Mesenchymal stem cell (in vitro differentiated cells and primary cell): Measurements from ENCODE around the gene TBC1D22A.

Experiments used
- DNase-seq: peaks from one replicate; pipeline ENCODE4 v3.0.0-alpha.2; 2013
- H2AFZ ChIP-seq: one replicate; pipeline ENCODE4 v1.6.1; 2013; ENCODE audit warnings: low read depth, mild to moderate bottlenecking, control low read depth, inconsistent platforms, low read length, moderate library complexity
- H2AK5ac ChIP-seq: 2 replicates; pipeline ENCODE4 v1.6.1; 2013; ENCODE audit warnings: low read length, moderate library complexity, mild to moderate bottlenecking, inconsistent platforms; ENCODE audit not compliant: severe bottlenecking
- H2BK120ac ChIP-seq: one replicate; pipeline ENCODE4 v1.6.1; 2013; ENCODE audit warnings: low read depth, mild to moderate bottlenecking, inconsistent platforms, low read length, moderate library complexity
- H2BK12ac ChIP-seq, 2 experiments: one replicate each; pipeline ENCODE4 v1.6.1; 2013; ENCODE audit warnings: inconsistent platforms in 2 of 2, low read length in 2 of 2, mild to moderate bottlenecking in 2 of 2, moderate library complexity in 2 of 2, control low read depth in 1 of 2
- H2BK15ac ChIP-seq: one replicate; pipeline ENCODE4 v1.6.1; 2013; ENCODE audit warnings: mild to moderate bottlenecking, low read depth, inconsistent platforms; ENCODE audit not compliant: poor library complexity, severe bottlenecking
- H2BK5ac ChIP-seq: 2 replicates; pipeline ENCODE4 v1.6.1; 2013; ENCODE audit warnings: low read depth, mild to moderate bottlenecking, low read length, control low read depth, inconsistent platforms; ENCODE audit not compliant: poor library complexity, severe bottlenecking
- H3K14ac ChIP-seq, 2 experiments: one replicate each; pipeline ENCODE4 v1.6.1; 2013; ENCODE audit warnings: inconsistent platforms in 2 of 2, low read length in 2 of 2, control low read depth in 1 of 2, mild to moderate bottlenecking in 1 of 2, moderate library complexity in 1 of 2
- H3K18ac ChIP-seq, 2 experiments: one replicate each; pipeline ENCODE4 v1.6.1; 2013; ENCODE audit warnings: inconsistent platforms in 2 of 2, low read length in 2 of 2, control low read depth in 1 of 2, low read depth in 1 of 2, mild to moderate bottlenecking in 1 of 2
- H3K23ac ChIP-seq, 2 experiments: one replicate each; pipeline ENCODE4 v1.6.1; 2013; ENCODE audit warnings: inconsistent platforms in 2 of 2, low read length in 2 of 2, mild to moderate bottlenecking in 2 of 2, moderate library complexity in 2 of 2, control low read depth in 1 of 2
- H3K27ac ChIP-seq: 2 replicates; pipeline ENCODE4 v1.5.1; 2013; ENCODE audit warnings: mild to moderate bottlenecking, moderate library complexity, low read length, control low read depth, inconsistent platforms; ENCODE audit not compliant: poor library complexity, severe bottlenecking
- H3K27me3 ChIP-seq, 2 experiments: 2 replicates each; pipeline versions ENCODE4 v1.6.1 to v1.7.0; 2013; ENCODE audit warnings: low read length in 2 of 2, mild to moderate bottlenecking in 2 of 2, moderate library complexity in 2 of 2, control low read depth in 1 of 2, inconsistent platforms in 1 of 2; ENCODE audit not compliant: control insufficient read depth in 1 of 2, insufficient read depth in 1 of 2
- H3K36me3 ChIP-seq, 2 experiments: 2 replicates each; pipeline versions ENCODE4 v1.6.1 to v1.7.0; 2013; ENCODE audit warnings: low read length in 2 of 2, control low read depth in 1 of 2, inconsistent platforms in 1 of 2, low read depth in 1 of 2, mild to moderate bottlenecking in 1 of 2; ENCODE audit not compliant: insufficient read depth in 2 of 2, control insufficient read depth in 1 of 2
- H3K4ac ChIP-seq, 2 experiments: one replicate each; pipeline ENCODE4 v1.6.1; 2013; ENCODE audit warnings: inconsistent platforms in 2 of 2, low read length in 2 of 2, mild to moderate bottlenecking in 2 of 2, moderate library complexity in 2 of 2, control low read depth in 1 of 2, low read depth in 1 of 2
- H3K4me1 ChIP-seq: 2 replicates; pipeline ENCODE4 v1.6.1; 2013; ENCODE audit warnings: low read depth, low read length, control low read depth; ENCODE audit not compliant: control insufficient read depth, insufficient read depth
- H3K4me2 ChIP-seq: 2 replicates; pipeline ENCODE4 v1.6.1; 2013; ENCODE audit warnings: low read length, mild to moderate bottlenecking, inconsistent platforms; ENCODE audit not compliant: poor library complexity, severe bottlenecking
- H3K4me3 ChIP-seq, 2 experiments: 2 replicates each; pipeline versions ENCODE4 v1.5.1 to v1.7.0; 2013; ENCODE audit warnings: low read length in 2 of 2, mild to moderate bottlenecking in 2 of 2, control low read depth in 1 of 2, low read depth in 1 of 2; ENCODE audit not compliant: insufficient read depth in 1 of 2
- H3K79me1 ChIP-seq: replicated peaks from 2 replicates; pipeline ENCODE4 v1.6.1; 2013; ENCODE audit warnings: mild to moderate bottlenecking, control low read depth, low read length, inconsistent platforms; ENCODE audit not compliant: poor library complexity, severe bottlenecking
- H3K9ac ChIP-seq: 2 replicates; pipeline ENCODE4 v1.7.0; 2013; ENCODE audit warnings: mild to moderate bottlenecking, low read length, moderate library complexity
- H3K9me3 ChIP-seq: 2 replicates; pipeline ENCODE4 v1.7.0; 2013; ENCODE audit warnings: mild to moderate bottlenecking, low read length; ENCODE audit not compliant: control insufficient read depth
- H4K8ac ChIP-seq: one replicate; pipeline ENCODE4 v1.6.1; 2013; ENCODE audit warnings: inconsistent platforms, mild to moderate bottlenecking, low read length, moderate library complexity
- H4K91ac ChIP-seq: one replicate; pipeline ENCODE4 v1.6.1; 2013; ENCODE audit warnings: mild to moderate bottlenecking, low read length, inconsistent platforms
- WGBS: methylation state at CpG from one replicate; pipeline ENCODE4 v1.1.7; 2013; ENCODE audit warnings: mixed read lengths; 5-methylcytosine and 5-hydroxymethylcytosine counted together

Gene TBC1D22A

DNA sequence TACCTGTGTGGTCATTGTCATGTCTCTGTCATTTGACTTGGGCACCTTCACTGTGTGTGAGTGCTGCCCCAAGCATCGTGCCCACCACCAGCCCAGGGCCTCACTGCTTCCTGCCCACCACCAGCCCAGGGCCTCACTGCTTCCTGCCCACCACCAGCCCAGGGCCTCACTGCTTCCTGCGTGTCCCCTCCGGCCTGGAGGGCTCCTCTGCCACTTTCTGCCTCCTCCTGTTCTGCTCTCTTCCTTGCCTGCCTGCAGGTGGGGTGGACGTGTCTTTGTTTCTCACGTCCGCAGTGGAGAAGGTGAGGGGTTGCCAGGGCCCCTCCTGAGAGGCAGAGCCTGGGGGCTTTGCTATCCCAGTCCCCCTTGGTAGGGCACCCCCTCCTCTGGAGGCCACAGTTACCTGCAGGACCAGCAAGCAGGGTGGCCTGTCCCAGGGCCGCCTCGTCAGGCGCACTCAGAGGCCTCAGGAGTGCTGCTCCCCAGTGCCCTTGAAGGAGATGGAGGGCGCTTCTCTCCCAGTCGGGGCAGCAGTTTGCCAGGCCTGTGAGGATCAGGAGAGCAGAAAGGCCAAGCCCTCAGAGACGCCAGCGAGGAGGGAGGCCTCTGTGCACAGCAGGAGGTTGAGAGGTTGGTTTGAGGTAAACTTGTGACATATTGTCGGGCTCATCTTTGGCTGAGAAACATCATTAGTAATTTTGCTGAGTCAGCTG, 290.7 kb downstream of the TBC1D22A start:
- no peak overlapping the region for H3K4me3 ChIP-seq

DNA sequence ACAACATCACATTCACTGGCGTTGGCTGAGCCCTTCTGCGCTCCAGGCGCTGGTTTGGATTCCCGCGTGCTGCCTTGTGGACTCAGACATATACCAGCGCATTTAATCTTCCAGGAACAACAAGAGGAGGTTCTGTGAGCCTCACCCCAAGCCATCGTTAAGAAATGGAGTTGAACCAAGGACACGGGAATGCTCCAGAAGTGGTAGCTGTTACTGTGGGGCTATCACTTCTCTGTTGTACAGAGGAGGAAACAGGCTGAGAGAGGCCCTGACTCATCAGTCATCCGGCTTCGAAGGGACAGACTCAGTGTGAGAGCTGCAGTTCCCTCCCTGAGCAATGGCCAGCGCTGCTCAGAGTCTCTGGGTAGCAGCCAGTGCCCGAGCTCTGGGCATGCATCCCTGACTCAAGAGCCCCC, 291.3 kb downstream of the TBC1D22A start:
- H3K27me3 ChIP-seq: no peaks in the 10 kb centered on the region
- peak overlapping the region; percentile 54 to 71 for H3K18ac ChIP-seq
- no peak overlapping the region for H3K9ac ChIP-seq
- DNase-seq: peak; percentile 84
- H3K4me2 ChIP-seq: no peak overlapping the region
- peak overlapping the region; percentile 29 for H3K27ac ChIP-seq
- peaks cover 33% of the 10 kb centered on the region for H3K4me1 ChIP-seq
- no peak overlapping the region for H3K4me3 ChIP-seq
- 59% methylated on average over 12 of the region's 12 CpGs for WGBS
- H4K91ac ChIP-seq: no peak overlapping the region
- H2AFZ ChIP-seq: peak overlapping the region; percentile 1
- H3K23ac ChIP-seq: no peak overlapping the region
- no peak overlapping the region for H2BK5ac ChIP-seq
- H3K14ac ChIP-seq: peak overlapping the region in 1 of 2 experiments; percentile 71
- peaks cover 6 to 41% of the 10 kb centered on the region in 2 experiments for H3K36me3 ChIP-seq
- peak overlapping the region in 1 of 2 experiments; percentile 42 for H3K4ac ChIP-seq
- peaks cover 35% of the 10 kb centered on the region for H3K79me1 ChIP-seq
- H3K9me3 ChIP-seq: no peaks in the 10 kb centered on the region
- no peak overlapping the region for H2AK5ac ChIP-seq
- no peak overlapping the region for H2BK120ac ChIP-seq
- no peak overlapping the region for H2BK15ac ChIP-seq
- no peak overlapping the region for H2BK12ac ChIP-seq
- no peak overlapping the region for H4K8ac ChIP-seq

More for the DNA sequence above, 290.7 kb downstream of the TBC1D22A start:
- Histone ChIP-seq H2BK12ac (peak overlapping the region in 1 of 2 experiments; percentile 17), H2BK5ac (no peak overlapping the region), H3K4me2 (no peak overlapping the region), H3K27ac (peak overlapping the region; percentile 29), H3K79me1 (peaks cover 36% of the 10 kb centered on the region), H3K36me3 (peaks cover 6 to 39% of the 10 kb centered on the region in 2 experiments), H4K91ac (peak overlapping the region; percentile 64), H3K4ac (peak overlapping the region in 1 of 2 experiments; percentile 42), H3K18ac (peak overlapping the region; percentile 40 to 71), H2BK120ac (no peak overlapping the region), H3K23ac (no peak overlapping the region), H3K4me1 (peaks cover 35% of the 10 kb centered on the region), H3K9me3 (no peaks in the 10 kb centered on the region), H3K9ac (no peak overlapping the region), H3K27me3 (no peaks in the 10 kb centered on the region), H3K14ac (peak overlapping the region in 1 of 2 experiments; percentile 71), H4K8ac (peak overlapping the region; percentile 22), H2AFZ (peak overlapping the region; percentile 1), H2AK5ac (peak overlapping the region; percentile 9), H2BK15ac (no peak overlapping the region)
- 91% methylated on average over 14 of the region's 14 CpGs for WGBS
- DNase-seq: no peak

DNA sequence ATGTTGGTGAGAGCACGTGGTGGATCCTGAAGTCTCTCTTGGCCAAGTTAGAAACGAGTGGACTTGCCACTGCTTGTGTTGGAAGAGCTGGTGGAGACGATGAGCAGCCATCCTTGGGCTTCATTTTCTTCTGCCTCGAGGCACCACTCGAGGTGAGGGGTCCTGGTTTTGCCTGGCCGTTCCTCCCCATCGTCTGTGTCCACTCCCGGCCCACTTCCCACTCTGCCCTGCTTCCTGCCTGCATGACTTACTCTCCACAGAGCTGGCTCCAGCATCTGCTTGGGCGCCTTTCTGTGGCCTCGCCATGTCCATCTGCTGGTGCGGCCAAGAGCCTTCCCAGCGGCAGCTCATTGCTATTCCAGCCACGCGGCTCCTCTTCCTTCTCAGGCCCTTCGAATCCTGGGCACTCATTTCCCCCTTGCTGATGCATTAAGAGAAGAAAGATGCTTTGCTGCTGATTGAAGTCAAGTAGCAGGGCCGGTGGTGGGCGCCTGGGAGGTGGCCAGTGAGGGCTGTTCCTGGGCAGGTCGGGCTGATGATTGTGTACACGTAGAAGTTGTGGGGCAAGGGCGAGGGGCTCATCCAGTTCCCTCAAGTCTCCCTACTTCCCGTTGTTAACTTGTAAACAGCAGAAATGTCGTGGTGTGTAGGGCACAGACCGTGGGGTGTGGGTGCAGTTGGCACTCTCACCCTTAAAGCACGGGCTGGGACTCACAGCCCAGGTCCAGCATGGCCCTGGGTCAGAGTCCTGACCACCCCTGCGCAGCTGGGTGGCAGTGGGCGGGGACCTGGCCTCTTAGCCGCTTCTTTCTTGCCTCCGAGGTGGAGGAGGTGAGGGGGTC, 292.0 kb downstream of the TBC1D22A start:
- WGBS: 97% methylated on average over 27 of the region's 28 CpGs

DNA sequence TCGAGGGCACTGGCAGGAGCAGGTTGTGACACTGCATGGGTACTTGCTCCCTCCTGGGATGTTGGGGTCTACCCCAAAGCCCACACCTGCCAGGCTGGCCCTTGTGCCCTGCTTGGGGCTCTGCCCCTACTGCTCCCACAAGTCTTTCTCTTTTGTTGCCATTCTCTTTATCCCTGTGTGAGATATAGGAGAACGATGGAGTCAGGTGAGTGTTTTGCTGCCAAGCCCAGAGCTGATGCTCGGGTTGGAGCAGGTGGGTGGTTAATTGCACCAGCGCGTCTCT, 292.6 kb downstream of the TBC1D22A start:
- H2AFZ ChIP-seq: no peak overlapping the region
- no peaks in the 10 kb centered on the region for H3K27me3 ChIP-seq
- peaks cover 31% of the 10 kb centered on the region for H3K79me1 ChIP-seq
- H3K18ac ChIP-seq: no peak overlapping the region
- H3K36me3 ChIP-seq: peaks cover 6 to 45% of the 10 kb centered on the region in 2 experiments
- peak overlapping the region; percentile 52 for H4K91ac ChIP-seq
- H3K4me1 ChIP-seq: peaks cover 42% of the 10 kb centered on the region
- H2BK15ac ChIP-seq: no peak overlapping the region
- no peak overlapping the region for H3K4me2 ChIP-seq
- no peaks in the 10 kb centered on the region for H3K9me3 ChIP-seq
- peak overlapping the region in 1 of 2 experiments; percentile 14 for H2BK12ac ChIP-seq
- no peak overlapping the region for H2BK120ac ChIP-seq
- no peak overlapping the region for H3K14ac ChIP-seq
- H3K9ac ChIP-seq: no peak overlapping the region
- H3K27ac ChIP-seq: no peak overlapping the region
- no peak for DNase-seq
- no peak overlapping the region for H2BK5ac ChIP-seq
- H3K4me3 ChIP-seq: no peak overlapping the region
- 98% methylated on average over 5 of the region's 5 CpGs for WGBS
- H2AK5ac ChIP-seq: no peak overlapping the region
- H4K8ac ChIP-seq: no peak overlapping the region
- H3K23ac ChIP-seq: no peak overlapping the region
- no peak overlapping the region for H3K4ac ChIP-seq

More for the DNA sequence above, 292.0 kb downstream of the TBC1D22A start:
- no peak overlapping the region for H2BK120ac ChIP-seq
- H3K4ac ChIP-seq: peak overlapping the region in 1 of 2 experiments; percentile 64
- H3K4me2 ChIP-seq: no peak overlapping the region
- H2BK5ac ChIP-seq: no peak overlapping the region
- H3K36me3 ChIP-seq: peaks cover 6 to 45% of the 10 kb centered on the region in 2 experiments
- H3K14ac ChIP-seq: no peak overlapping the region
- peak overlapping the region; percentile 29 for H3K27ac ChIP-seq
- no peak overlapping the region for H2AFZ ChIP-seq
- H3K4me1 ChIP-seq: peaks cover 39% of the 10 kb centered on the region
- peak overlapping the region in 1 of 2 experiments; percentile 14 for H2BK12ac ChIP-seq
- peaks cover 31% of the 10 kb centered on the region for H3K79me1 ChIP-seq
- H3K4me3 ChIP-seq: no peak overlapping the region
- H4K8ac ChIP-seq: no peak overlapping the region
- H2AK5ac ChIP-seq: no peak overlapping the region
- no peaks in the 10 kb centered on the region for H3K27me3 ChIP-seq
- no peak overlapping the region for H3K9ac ChIP-seq
- no peaks in the 10 kb centered on the region for H3K9me3 ChIP-seq
- H3K23ac ChIP-seq: no peak overlapping the region
- peak overlapping the region; percentile 54 to 69 for H3K18ac ChIP-seq
- peak overlapping the region; percentile 52 for H4K91ac ChIP-seq
- DNase-seq: no peak
- H2BK15ac ChIP-seq: no peak overlapping the region
